ENCODE data around the gene ANO10.
"Not testable (repeated sequence)": the region's sequence is repeated elsewhere in the genome, so short reads cannot be mapped to it uniquely, and the experiment has no call there.

Gene ANO10

GRCh38 chr3:43477600-43477999 is 144.2 kb downstream of the ANO10 start:
- DNase-seq (ENCODE audit: low read depth in 2 of 2), result peak; percentile 39 to 47

GRCh38 chr3:43473737-43474136 is 148.1 kb downstream of the ANO10 start:
- no peak for DNase-seq (ENCODE audit: low read depth in 2 of 2)

DNA sequence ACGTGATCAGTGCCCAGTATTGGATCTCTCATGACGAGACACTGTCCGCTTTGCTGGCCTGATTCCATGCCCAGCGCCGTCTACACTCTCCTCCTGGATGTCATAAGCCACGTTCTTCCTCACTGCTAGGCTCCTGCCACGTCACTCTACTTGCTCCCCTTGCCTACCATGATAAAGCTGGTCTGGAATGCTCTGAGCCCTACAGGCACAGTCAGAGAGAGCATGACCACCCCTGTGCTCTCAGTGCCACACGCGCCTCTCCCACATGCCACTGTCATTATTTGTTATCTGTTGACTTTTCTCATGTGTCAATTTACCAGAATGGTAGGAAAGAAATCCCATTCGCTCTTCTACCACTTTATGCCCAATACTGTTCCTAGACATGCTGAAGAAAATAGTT is 148.6 kb downstream of the ANO10 start:
- DNase-seq (ENCODE audit: low read depth in 2 of 2), result no peak

- DNase-seq (ENCODE audit: low read depth in 2 of 2), result no peak
These were observed 153.7 kb downstream of the ANO10 start for GRCh38 chr3:43468133-43468532.

DNA sequence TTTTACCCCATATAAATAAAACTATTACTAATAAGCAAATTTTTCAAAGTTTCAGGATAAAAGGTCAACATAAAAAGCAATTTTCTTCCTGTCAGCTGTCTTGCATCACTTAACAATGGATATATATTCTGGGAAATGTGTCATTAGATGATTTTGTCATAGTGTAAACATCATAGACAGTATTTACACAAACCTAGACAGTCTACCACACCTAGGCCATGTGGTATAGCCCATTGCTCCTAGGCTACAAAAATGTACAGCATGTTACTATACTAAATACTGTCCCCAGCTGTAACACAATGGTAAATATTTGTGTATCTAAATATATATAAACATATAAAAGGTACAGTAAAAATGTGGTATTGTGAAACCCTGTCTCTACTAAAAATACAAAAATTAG is 156.7 kb downstream of the ANO10 start:
- no peak for DNase-seq (ENCODE audit: low read depth in 2 of 2)

DNA sequence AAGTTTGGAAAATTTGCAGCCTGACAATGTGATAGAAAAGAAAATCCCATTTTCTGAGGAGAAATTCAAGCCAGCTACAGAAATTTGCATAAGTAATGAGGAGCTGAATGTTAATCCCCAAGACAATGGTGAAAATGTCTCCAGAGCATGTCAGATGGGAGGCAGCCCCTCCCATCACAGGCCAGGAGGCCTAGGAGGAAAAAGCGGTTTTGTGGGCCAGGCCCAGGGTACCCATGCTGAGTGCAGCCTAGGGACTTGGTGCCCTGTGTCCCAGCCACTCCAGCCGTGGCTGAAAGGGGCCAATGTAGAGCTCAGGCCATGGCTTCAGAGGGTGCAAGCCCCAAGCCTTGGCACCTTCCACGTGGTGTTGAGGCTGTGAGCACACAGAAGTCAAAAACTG is 159.2 kb downstream of the ANO10 start:
- not testable (repeated sequence) for DNase-seq (ENCODE audit: low read depth in 2 of 2)

GRCh38 chr3:43461345-43461744 is 160.5 kb downstream of the ANO10 start:
- no peak for DNase-seq (ENCODE audit: low read depth in 2 of 2)

DNA sequence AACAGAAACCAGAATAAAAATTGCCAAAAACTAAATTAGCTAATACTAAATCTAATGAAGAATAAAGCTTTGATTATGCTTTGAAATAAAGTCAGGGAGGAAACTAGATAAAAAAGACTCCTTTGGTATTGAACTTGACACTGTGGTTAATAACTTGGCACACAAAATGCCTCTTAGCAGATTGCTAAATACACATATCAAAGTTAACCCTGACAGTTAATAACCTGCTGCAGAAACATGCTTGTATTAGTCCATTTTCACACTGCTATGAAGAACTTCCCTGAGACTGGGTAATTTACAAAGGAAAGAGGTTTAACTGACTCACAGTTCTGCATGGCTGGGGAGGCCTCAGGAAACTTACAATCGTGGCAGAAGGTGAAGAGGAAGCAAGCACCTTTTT is 164.8 kb downstream of the ANO10 start:
- not testable (repeated sequence) for DNase-seq (ENCODE audit: low read depth in 2 of 2)

GRCh38 chr3:43455233-43455632 is 166.6 kb downstream of the ANO10 start:
- no peak for DNase-seq (ENCODE audit: low read depth in 2 of 2)

DNA sequence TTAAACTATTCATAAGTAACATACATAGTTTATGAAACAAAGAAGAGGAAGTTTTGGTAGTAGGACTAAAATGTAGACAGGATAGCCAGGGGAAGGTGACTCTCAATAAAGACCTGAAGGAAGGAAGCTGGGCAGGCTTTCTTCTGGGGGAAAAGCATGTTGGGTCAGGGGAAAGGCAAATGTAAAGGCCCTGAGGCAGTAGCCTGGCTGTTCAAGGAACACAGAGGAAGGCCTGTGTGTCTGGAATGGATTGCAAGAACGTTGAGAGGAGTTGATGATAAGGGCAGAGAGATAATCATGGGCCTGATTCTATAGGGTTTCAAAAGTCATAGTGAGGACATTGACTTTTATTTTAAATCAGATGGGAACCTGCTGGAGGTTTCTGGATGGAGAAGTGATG is 167.8 kb downstream of the ANO10 start:
- DNase-seq (ENCODE audit: low read depth in 2 of 2), result no peak

DNA sequence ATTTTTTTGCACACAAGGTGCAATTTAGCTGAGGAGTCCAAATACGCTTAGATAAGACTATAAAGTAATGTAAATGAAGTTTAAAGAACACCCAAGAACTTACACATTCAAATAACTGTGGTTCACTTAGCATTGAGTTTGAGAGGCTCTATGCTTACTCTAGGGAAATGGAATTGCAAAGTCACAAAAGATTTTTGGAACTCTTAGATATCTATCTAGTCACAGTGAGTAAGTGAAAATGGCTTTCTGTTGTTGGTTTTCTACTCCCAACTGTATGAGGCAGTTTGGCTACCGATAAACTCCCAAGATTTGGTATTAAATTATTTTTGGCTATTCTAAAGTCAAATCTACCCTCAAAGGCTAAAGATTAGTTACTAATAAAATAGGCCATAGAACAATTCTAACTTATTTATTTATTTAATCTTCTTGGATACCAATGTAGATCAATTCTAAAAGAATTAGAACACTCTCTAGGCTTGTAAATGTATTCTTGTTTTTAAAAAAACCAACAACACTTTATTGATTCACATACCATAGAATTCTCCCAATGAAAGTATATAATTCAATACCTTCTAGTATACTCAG is 170.0 kb downstream of the ANO10 start:
- no peak for DNase-seq (ENCODE audit: low read depth in 2 of 2)

DNA sequence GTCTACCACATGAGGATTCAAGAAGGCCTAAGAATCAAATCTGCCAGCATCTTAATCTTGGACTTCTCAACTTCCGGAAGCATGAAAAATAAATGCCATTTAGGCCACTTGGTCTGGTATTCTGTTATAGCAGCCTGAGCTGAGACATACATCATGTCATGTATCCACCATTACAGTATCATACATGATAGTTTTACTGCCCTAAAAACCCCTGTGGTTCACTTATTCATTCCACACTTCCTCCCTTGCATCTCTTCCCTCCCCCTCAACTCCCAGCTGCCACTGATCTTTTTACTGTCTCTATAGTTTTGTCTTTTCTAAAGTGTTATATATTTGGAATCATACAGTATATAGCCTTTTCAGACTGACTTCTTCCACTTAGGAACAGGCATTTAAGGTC is 173.7 kb downstream of the ANO10 start:
- no peak for DNase-seq (ENCODE audit: low read depth in 2 of 2)

- DNase-seq (ENCODE audit: low read depth in 2 of 2), result no peak
These were observed 176.0 kb downstream of the ANO10 start for GRCh38 chr3:43445820-43446219.

GRCh38 chr3:43442872-43443395 is 178.9 kb downstream of the ANO10 start:
- DNase-seq (ENCODE audit: low read depth in 2 of 2), result no peak

DNA sequence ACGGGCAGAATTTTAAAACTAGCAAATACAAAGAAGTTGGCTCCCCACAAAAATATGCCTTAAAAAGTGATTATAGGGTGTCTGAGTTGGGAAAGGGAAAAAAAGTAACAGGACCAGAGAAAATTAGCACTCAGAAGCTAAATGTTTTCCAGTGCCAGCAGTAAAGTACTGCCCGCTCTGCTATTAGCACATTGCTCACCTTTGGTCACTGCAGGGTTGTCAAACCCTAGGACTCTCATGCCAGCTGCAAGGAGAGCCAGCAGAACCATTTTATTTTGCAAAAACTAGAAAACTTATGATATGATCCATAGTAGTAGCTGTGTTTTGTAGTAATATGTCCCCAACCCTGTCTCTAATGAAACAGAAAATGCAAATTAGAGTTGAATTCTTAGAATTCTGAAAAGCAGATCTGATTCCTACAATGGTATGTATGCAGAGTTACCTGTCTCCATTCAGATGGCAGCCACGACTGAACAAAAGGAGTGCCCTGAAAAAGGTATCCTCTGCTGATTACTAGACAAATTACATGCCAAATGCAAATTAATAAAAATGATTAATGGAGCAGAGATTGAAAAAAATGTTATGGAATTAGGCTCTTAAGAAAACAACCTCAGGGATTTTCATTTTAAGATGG is 185.2 kb downstream of the ANO10 start:
- no peak for DNase-seq (ENCODE audit: low read depth in 2 of 2)

- DNase-seq (ENCODE audit: low read depth in 2 of 2), result no peak
These were observed 186.1 kb downstream of the ANO10 start for GRCh38 chr3:43435706-43436105.

DNA sequence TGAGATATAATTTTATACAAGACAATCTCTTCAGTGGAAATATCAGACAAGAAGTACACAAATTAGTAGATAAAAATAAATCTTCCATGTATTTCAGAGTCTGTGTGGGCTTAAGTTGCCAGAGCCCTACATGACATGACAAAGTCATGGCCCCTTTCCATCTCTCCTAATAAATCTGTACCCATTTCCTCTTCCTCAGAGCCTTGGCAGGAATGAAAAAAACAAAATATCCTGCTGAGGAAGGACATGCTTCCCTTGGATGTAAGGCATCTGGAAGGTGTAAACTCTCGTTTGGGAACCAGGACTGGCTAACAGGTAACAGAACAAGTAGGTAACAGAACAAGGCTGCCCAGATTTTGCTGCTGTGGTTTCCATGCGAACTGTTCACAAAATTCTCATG is 187.4 kb downstream of the ANO10 start:
- DNase-seq (ENCODE audit: low read depth in 2 of 2), result no peak

DNA sequence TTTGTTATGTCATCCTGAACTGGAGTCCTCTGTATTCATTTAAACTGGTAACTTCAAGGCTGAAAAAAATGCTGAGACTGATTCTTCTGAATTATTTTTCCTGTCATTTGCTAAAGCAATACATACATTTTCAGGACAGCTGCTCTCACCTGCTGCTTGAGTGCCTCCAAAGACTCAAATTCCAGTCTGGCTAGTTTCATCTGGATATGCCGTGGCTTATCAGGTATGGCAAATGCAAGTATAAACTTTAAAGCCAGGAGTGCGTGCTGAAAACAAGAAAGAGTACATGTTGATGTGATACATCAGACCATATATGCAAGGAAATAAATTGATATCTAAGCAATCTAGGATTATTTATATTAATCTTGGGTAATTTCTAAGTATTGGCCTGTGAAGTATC is 189.3 kb downstream of the ANO10 start:
- no peak for DNase-seq (ENCODE audit: low read depth in 2 of 2)

DNA sequence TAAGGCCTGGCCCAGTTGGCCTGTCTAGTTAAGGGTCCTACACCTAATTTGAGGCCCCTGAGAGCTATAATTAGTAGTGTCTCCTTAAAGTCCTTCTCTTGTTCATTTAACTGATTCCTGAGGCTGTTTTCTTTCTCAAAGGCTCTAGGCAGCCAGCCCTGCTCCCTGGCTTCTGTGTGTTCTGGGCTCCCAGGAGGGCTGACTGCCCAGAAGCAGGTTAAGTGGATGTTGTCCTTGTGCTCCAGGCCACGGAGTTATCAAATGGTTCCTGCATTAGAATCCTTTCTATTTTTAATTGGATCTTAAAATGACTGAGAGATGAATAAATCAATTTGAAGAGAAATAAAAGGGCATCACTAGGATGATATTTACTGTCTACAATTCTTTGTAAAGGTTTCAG is 195.4 kb downstream of the ANO10 start:
- no peak for DNase-seq (ENCODE audit: low read depth in 2 of 2)

DNA sequence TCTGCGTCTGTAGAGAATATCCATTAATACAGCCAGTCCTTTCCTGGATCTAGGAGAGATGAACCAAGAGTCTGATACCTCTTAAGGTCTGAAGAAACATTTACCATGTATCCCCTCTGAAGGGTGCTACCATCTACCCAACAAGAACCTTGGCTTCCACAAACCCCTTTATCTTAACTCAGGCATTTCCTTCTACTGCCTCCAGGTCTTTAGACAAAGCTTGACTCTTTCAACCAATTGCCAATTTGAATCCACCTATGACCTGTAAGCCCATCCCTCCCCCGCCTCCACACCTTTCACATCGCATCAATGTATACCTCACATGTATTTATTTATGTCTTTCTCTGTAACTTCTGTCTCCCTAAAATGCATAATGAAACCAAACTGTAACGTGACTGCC is 196.0 kb downstream of the ANO10 start:
- DNase-seq (ENCODE audit: low read depth in 2 of 2), result no peak

GRCh38 chr3:43423639-43424038 is 198.2 kb downstream of the ANO10 start:
- no peak for DNase-seq (ENCODE audit: low read depth in 2 of 2)

DNA sequence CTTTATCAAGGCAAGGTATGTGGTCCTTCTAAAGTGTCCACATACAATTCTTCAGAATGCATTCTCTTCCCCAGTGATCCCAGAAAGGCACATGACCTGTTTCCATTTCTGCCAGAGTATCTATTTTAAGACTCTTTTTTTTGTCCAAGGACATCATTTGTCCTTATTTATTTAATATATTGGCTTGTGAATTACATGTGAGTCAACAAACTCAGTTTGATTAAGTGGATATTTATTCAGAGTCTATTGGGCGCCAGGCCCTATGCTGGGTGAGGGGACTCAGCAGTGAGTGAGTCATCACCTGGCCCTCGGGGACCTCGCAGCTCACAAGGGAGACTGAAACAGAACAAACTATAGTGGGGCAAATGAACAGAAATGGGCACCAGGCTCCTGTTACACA is 198.7 kb downstream of the ANO10 start:
- DNase-seq (ENCODE audit: low read depth in 2 of 2), result no peak

DNA sequence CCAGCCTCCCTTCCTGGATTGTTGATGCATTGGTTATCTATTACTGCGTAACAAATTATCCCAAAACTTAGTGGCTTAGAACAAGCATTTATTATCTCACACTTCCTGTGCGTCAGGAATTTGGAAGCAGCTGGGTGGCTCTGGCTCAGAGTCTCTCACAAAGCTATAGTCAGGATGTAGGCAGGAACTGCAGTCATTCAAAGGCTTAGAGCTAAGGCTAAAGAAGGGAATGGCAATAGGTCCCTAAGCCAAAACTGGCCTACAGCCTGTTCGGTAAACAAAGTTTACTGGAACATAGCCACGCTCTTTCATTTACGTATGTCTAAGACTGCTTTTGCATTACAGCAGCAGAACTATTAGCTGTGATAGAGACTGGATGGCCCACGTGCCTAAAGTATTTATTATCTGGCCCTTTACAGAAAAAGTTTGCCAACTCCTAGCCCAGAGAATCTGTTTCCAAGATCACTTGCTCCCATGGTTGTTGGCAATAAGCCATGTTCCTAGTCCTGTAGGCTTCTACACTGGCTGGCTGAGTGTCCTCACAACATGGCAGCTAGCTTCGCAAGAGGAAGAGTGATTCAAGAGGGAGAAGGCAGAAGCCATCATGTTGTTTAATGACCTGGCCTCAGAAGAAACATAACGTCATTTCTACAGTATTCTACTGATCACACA is 203.1 kb downstream of the ANO10 start:
- no peak for DNase-seq (ENCODE audit: low read depth in 2 of 2)

Data from stimulated activated CD8-positive, alpha-beta memory T cell treated with anti-CD3 and anti-CD28 coated beads, Interleukin-2, amount 100 ng/mL, for 1 hour (primary cell).